ENCODE measurements around the gene STN1.

DNA sequence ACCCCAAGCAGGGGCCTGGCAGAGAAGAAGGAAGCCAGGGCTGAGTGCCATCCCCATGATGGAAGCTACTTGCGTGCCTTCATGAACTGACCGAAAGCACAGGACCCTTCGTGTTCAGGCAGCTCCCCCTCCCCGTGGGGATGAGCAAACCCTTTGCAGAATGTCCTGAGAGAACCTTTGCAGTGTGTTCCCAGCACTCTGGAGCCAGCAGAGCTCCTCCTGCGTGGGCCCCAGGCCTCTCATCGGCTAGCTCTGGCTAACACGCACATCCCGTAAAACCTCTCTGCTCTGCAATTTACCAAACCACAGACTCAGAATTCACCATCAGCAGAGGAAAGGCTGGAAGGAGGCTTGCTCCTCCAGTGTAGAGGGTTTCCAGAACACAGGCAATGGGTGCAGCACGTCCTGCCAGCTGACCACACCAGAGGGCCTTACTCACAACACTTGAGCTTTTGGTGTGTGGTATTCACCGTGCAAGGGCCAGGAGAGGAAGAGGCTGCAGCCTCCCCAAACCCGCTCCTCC is 65.7 kb downstream of the STN1 start:
- no peak for TF ChIP-seq NFIC (IDR thresholded peaks at IDR 0.05)
- TF ChIP-seq MAX (IDR thresholded peaks at IDR 0.05) = no peak
- no peak for TF ChIP-seq EGR1 (IDR thresholded peaks at IDR 0.05)
- no peak for TF ChIP-seq EP300 (IDR thresholded peaks at IDR 0.05; ENCODE audit: borderline replicate concordance)
- no peak for TF ChIP-seq REST (IDR thresholded peaks at IDR 0.05; ENCODE audit: low read depth)
- TF ChIP-seq RAD21 (IDR thresholded peaks at IDR 0.05; ENCODE audit: low read depth) = no peak
- TF ChIP-seq FOXM1 (IDR thresholded peaks at IDR 0.05; ENCODE audit: borderline replicate concordance, low read depth) = no peak
- TF ChIP-seq YY1 (IDR thresholded peaks at IDR 0.05; ENCODE audit: low read depth) = no peak
- TF ChIP-seq TAF1 (IDR thresholded peaks at IDR 0.05; ENCODE audit: low read depth) = no peak
- TF ChIP-seq ZBTB7A (IDR thresholded peaks at IDR 0.05; ENCODE audit: low read depth) = no peak
- no peak for TF ChIP-seq CEBPB (IDR thresholded peaks at IDR 0.05)
